Mesenchymal stem cell (in vitro differentiated cells and primary cell): ENCODE data around the gene SHQ1.
A peak's percentile ranks its signal among the peaks of the same experiment; 100 is the strongest.

Experiments
- DNase-seq: peaks from one replicate; pipeline ENCODE4 v3.0.0-alpha.2; 2013
- H2AFZ ChIP-seq: one replicate; pipeline ENCODE4 v1.6.1; 2013; ENCODE audit warnings: low read depth, mild to moderate bottlenecking, control low read depth, inconsistent platforms, low read length, moderate library complexity
- H2AK5ac ChIP-seq: 2 replicates; pipeline ENCODE4 v1.6.1; 2013; ENCODE audit warnings: low read length, moderate library complexity, mild to moderate bottlenecking, inconsistent platforms; ENCODE audit not compliant: severe bottlenecking
- H2BK120ac ChIP-seq: one replicate; pipeline ENCODE4 v1.6.1; 2013; ENCODE audit warnings: low read depth, mild to moderate bottlenecking, inconsistent platforms, low read length, moderate library complexity
- H2BK12ac ChIP-seq, 2 experiments: one replicate each; pipeline ENCODE4 v1.6.1; 2013; ENCODE audit warnings: inconsistent platforms in 2 of 2, low read length in 2 of 2, mild to moderate bottlenecking in 2 of 2, moderate library complexity in 2 of 2, control low read depth in 1 of 2
- H2BK15ac ChIP-seq: one replicate; pipeline ENCODE4 v1.6.1; 2013; ENCODE audit warnings: mild to moderate bottlenecking, low read depth, inconsistent platforms; ENCODE audit not compliant: poor library complexity, severe bottlenecking
- H2BK5ac ChIP-seq: 2 replicates; pipeline ENCODE4 v1.6.1; 2013; ENCODE audit warnings: low read depth, mild to moderate bottlenecking, low read length, control low read depth, inconsistent platforms; ENCODE audit not compliant: poor library complexity, severe bottlenecking
- H3K14ac ChIP-seq, 2 experiments: one replicate each; pipeline ENCODE4 v1.6.1; 2013; ENCODE audit warnings: inconsistent platforms in 2 of 2, low read length in 2 of 2, control low read depth in 1 of 2, mild to moderate bottlenecking in 1 of 2, moderate library complexity in 1 of 2
- H3K18ac ChIP-seq, 2 experiments: one replicate each; pipeline ENCODE4 v1.6.1; 2013; ENCODE audit warnings: inconsistent platforms in 2 of 2, low read length in 2 of 2, control low read depth in 1 of 2, low read depth in 1 of 2, mild to moderate bottlenecking in 1 of 2
- H3K23ac ChIP-seq, 2 experiments: one replicate each; pipeline ENCODE4 v1.6.1; 2013; ENCODE audit warnings: inconsistent platforms in 2 of 2, low read length in 2 of 2, mild to moderate bottlenecking in 2 of 2, moderate library complexity in 2 of 2, control low read depth in 1 of 2
- H3K27ac ChIP-seq: 2 replicates; pipeline ENCODE4 v1.5.1; 2013; ENCODE audit warnings: mild to moderate bottlenecking, moderate library complexity, low read length, control low read depth, inconsistent platforms; ENCODE audit not compliant: poor library complexity, severe bottlenecking
- H3K27me3 ChIP-seq, 2 experiments: 2 replicates each; pipeline versions ENCODE4 v1.6.1 to v1.7.0; 2013; ENCODE audit warnings: low read length in 2 of 2, mild to moderate bottlenecking in 2 of 2, moderate library complexity in 2 of 2, control low read depth in 1 of 2, inconsistent platforms in 1 of 2; ENCODE audit not compliant: control insufficient read depth in 1 of 2, insufficient read depth in 1 of 2
- H3K36me3 ChIP-seq, 2 experiments: 2 replicates each; pipeline versions ENCODE4 v1.6.1 to v1.7.0; 2013; ENCODE audit warnings: low read length in 2 of 2, control low read depth in 1 of 2, inconsistent platforms in 1 of 2, low read depth in 1 of 2, mild to moderate bottlenecking in 1 of 2; ENCODE audit not compliant: insufficient read depth in 2 of 2, control insufficient read depth in 1 of 2
- H3K4ac ChIP-seq, 2 experiments: one replicate each; pipeline ENCODE4 v1.6.1; 2013; ENCODE audit warnings: inconsistent platforms in 2 of 2, low read length in 2 of 2, mild to moderate bottlenecking in 2 of 2, moderate library complexity in 2 of 2, control low read depth in 1 of 2, low read depth in 1 of 2
- H3K4me1 ChIP-seq: 2 replicates; pipeline ENCODE4 v1.6.1; 2013; ENCODE audit warnings: low read depth, low read length, control low read depth; ENCODE audit not compliant: control insufficient read depth, insufficient read depth
- H3K4me2 ChIP-seq: 2 replicates; pipeline ENCODE4 v1.6.1; 2013; ENCODE audit warnings: low read length, mild to moderate bottlenecking, inconsistent platforms; ENCODE audit not compliant: poor library complexity, severe bottlenecking
- H3K4me3 ChIP-seq, 2 experiments: 2 replicates each; pipeline versions ENCODE4 v1.5.1 to v1.7.0; 2013; ENCODE audit warnings: low read length in 2 of 2, mild to moderate bottlenecking in 2 of 2, control low read depth in 1 of 2, low read depth in 1 of 2; ENCODE audit not compliant: insufficient read depth in 1 of 2
- H3K79me1 ChIP-seq: replicated peaks from 2 replicates; pipeline ENCODE4 v1.6.1; 2013; ENCODE audit warnings: mild to moderate bottlenecking, control low read depth, low read length, inconsistent platforms; ENCODE audit not compliant: poor library complexity, severe bottlenecking
- H3K9ac ChIP-seq: 2 replicates; pipeline ENCODE4 v1.7.0; 2013; ENCODE audit warnings: mild to moderate bottlenecking, low read length, moderate library complexity
- H3K9me3 ChIP-seq: 2 replicates; pipeline ENCODE4 v1.7.0; 2013; ENCODE audit warnings: mild to moderate bottlenecking, low read length; ENCODE audit not compliant: control insufficient read depth
- H4K8ac ChIP-seq: one replicate; pipeline ENCODE4 v1.6.1; 2013; ENCODE audit warnings: inconsistent platforms, mild to moderate bottlenecking, low read length, moderate library complexity
- H4K91ac ChIP-seq: one replicate; pipeline ENCODE4 v1.6.1; 2013; ENCODE audit warnings: mild to moderate bottlenecking, low read length, inconsistent platforms
- WGBS: methylation state at CpG from one replicate; pipeline ENCODE4 v1.1.7; 2013; ENCODE audit warnings: mixed read lengths; 5-methylcytosine and 5-hydroxymethylcytosine counted together

SHQ1 gene

GRCh38 chr3:72890166-72890925 lies 42.1 kb upstream of the SHQ1 start:
- Histone ChIP-seq H3K4me1 (peaks cover 10% of the 10 kb centered on the region), H4K91ac (peak overlapping the region; percentile 80), H3K4me3 (peak overlapping the region in 1 of 2 experiments; percentile 36), H3K9ac (peak overlapping the region; percentile 85), H2BK12ac (peak overlapping the region; percentile 75 to 87), H3K27me3 (no peaks in the 10 kb centered on the region), H3K18ac (peak overlapping the region; percentile 55 to 83), H2AFZ (no peak overlapping the region), H2BK120ac (no peak overlapping the region), H3K4me2 (peak overlapping the region; percentile 19), H2BK15ac (peak overlapping the region; percentile 13), H3K9me3 (no peaks in the 10 kb centered on the region), H3K4ac (peak overlapping the region; percentile 9 to 76), H3K36me3 (no peaks in the 10 kb centered on the region), H3K79me1 (peaks cover 15% of the 10 kb centered on the region), H3K23ac (peak overlapping the region in 1 of 2 experiments; percentile 14), H3K14ac (no peak overlapping the region), H2BK5ac (no peak overlapping the region), H3K27ac (peak overlapping the region; percentile 97), H4K8ac (peak overlapping the region; percentile 35), H2AK5ac (peak overlapping the region; percentile 87)
- 91% methylated on average over 7 of the region's 10 CpGs for WGBS
- no peak for DNase-seq

GRCh38 chr3:72889310-72890165 lies 41.3 kb upstream of the SHQ1 start:
- Histone ChIP-seq H2BK12ac (peak overlapping the region; percentile 75 to 87), H3K18ac (peak overlapping the region; percentile 19 to 83), H3K27me3 (no peaks in the 10 kb centered on the region), H3K4me1 (peaks cover 10% of the 10 kb centered on the region), H3K36me3 (no peaks in the 10 kb centered on the region), H2AK5ac (peak overlapping the region; percentile 87), H3K27ac (no peak overlapping the region), H3K14ac (no peak overlapping the region), H3K23ac (peak overlapping the region in 1 of 2 experiments; percentile 14), H2BK120ac (no peak overlapping the region), H2BK15ac (no peak overlapping the region), H3K4me3 (peak overlapping the region in 1 of 2 experiments; percentile 80), H2BK5ac (no peak overlapping the region), H4K8ac (peak overlapping the region; percentile 35), H3K79me1 (peaks cover 10% of the 10 kb centered on the region), H3K4ac (no peak overlapping the region), H3K9ac (peak overlapping the region; percentile 83), H4K91ac (peak overlapping the region; percentile 80), H3K9me3 (no peaks in the 10 kb centered on the region), H3K4me2 (peak overlapping the region; percentile 79), H2AFZ (no peak overlapping the region)
- peak; percentile 22 for DNase-seq
- WGBS, result 76% methylated on average over 11 of the region's 13 CpGs

- Histone ChIP-seq H3K4ac (no peak overlapping the region), H3K27ac (peak overlapping the region; percentile 38), H3K9me3 (no peaks in the 10 kb centered on the region), H3K23ac (no peak overlapping the region), H3K4me1 (peaks cover 10% of the 10 kb centered on the region), H3K27me3 (no peaks in the 10 kb centered on the region), H3K9ac (peak overlapping the region; percentile 83), H2BK12ac (no peak overlapping the region), H3K4me3 (peak overlapping the region; percentile 64 to 80), H4K8ac (no peak overlapping the region), H3K18ac (peak overlapping the region; percentile 74 to 82), H3K14ac (no peak overlapping the region), H2BK5ac (no peak overlapping the region), H3K36me3 (no peaks in the 10 kb centered on the region), H2AK5ac (no peak overlapping the region), H2BK15ac (peak overlapping the region; percentile 20), H2AFZ (no peak overlapping the region), H3K79me1 (peaks cover 4% of the 10 kb centered on the region), H2BK120ac (peak overlapping the region; percentile 22), H3K4me2 (peak overlapping the region; percentile 87), H4K91ac (no peak overlapping the region)
- 5% methylated on average over 16 of the region's 21 CpGs for WGBS
- DNase-seq, result peak; percentile 58
These were observed 40.5 kb upstream of the SHQ1 start for GRCh38 chr3:72888546-72889309.
